Measurements from ENCODE around the gene SLC5A10.
"Not testable (repeated sequence)": the region's sequence is repeated elsewhere in the genome, so short reads cannot be mapped to it uniquely, and the experiment has no call there.

The SLC5A10 gene

GRCh38 chr17:19019041-19019941 is 67.3 kb downstream of the SLC5A10 start:
- DNase-seq (ENCODE audit: low read depth), result no peak

DNA sequence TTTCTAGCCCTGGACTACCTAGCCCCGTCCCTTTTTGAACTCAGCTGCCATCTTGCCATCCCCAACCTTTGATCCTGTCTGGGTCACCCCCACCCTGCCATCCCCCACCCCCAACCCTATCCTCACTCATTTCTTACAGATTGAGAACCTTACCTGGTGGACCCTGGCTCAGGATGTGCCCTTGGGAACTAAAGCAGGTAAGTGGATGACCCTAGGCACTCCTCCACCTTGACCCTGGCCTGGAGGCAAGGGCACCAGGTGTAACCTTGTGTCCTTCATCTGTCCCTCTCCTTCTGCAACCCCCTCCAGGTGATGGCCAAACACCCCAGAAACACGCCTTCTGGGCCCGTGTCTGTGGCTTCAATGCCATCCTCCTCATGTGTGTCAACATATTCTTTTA is 68.1 kb downstream of the SLC5A10 start:
- DNase-seq (ENCODE audit: low read depth), result no peak

DNA sequence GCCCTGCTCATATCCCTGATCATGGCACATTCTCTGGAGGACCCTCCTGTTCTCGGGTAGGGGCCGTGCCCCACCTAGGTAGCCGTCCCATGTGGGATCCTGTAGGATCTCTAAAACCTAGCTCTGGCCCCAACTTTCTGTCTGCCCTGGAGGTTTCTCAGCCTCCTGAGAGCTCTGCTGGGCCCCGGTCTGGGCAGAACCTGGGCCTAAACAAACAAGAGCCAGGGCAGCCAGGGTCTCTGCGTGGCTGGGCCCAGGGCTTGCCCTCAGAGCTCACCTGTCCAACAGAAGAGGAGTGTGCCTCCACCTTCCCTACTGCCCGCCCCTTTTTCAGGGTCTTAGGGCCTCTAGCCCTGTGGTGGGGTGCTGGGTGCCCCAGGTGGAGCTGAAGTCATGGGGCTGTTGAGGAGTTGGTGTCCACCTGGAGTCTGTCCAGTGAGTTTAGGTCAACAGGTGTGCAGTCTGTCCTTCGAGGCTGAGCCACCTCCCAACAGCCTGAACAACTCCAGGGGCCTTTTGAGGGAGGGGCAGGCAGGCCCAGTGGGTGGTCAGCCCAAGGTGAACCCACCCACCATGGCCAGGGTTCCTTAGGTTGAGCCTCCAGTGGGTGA is 69.2 kb downstream of the SLC5A10 start:
- not testable (repeated sequence) for DNase-seq (ENCODE audit: low read depth)

DNA sequence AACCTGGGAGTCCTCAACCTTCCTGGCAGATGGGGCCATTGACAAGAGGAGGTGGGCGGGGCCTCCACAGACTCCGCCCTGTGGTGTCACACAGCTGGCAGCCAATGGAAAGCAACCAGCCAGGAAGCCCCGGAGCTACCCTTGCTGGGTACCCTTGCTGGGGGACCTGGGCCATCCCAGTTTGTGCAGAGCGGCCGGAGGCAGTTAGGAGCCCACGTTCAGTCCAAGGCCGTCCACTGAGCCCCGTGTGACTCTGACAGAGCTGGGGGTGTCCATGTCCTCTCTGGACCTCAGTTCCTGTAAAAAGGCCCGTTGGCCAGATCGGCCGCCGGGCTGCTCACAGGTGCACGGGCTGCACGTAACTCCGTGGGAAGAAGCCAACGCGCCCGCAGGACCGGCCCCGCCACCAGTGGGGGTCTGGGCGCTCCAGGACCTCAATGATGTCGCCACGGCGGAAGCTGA is 69.7 kb downstream of the SLC5A10 start:
- DNase-seq (ENCODE audit: low read depth), result no peak

DNA sequence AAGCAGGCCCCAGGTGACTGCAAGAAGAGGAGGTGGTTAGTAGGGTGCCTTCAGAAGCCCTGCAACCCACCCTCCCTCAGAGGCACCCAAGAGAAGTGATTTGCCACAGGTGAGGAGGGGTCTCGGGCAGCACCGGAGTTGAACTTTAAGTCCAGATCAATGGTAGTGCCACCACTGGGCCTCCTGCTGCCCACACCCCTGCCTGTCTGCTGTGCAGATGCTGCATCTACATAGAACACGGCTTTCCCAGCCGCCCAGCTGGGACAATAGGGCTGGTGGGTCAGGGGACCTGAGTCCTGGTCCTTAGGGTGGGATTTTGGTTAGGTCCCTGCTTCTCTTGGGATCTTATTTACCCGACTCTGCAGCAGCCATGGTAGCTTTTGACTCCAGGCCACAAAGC is 70.2 kb downstream of the SLC5A10 start:
- no peak for DNase-seq (ENCODE audit: low read depth)

DNA sequence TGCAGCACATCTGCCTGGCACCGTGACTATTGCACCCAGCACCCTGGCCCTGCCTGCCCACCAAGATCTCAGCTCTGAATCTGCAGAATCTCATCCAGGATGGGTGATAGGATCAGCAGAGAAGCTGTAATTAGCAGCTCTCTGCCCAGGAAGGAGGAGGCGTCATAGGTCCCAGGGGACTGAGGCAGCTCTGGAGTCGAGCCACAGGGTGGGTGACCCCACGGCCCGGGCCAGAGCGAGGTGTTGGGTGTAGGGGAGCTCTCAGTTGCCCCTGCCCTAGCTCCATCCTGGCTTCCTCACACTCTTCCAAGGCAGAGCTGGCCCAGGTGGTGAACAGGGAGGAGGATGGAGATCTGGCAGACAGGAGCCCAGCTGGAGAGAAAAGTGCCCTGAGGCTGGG is 70.8 kb downstream of the SLC5A10 start:
- no peak for DNase-seq (ENCODE audit: low read depth)

GRCh38 chr17:19023209-19023999 is 71.4 kb downstream of the SLC5A10 start:
- DNase-seq (ENCODE audit: low read depth), result no peak

- no peak for DNase-seq (ENCODE audit: low read depth)
These were observed 72.4 kb downstream of the SLC5A10 start for GRCh38 chr17:19024101-19025078.

GRCh38 chr17:19028671-19029070 is 76.7 kb downstream of the SLC5A10 start:
- not testable (repeated sequence) for DNase-seq (ENCODE audit: low read depth)

- DNase-seq (ENCODE audit: low read depth), result not testable (repeated sequence)
These were observed 77.8 kb downstream of the SLC5A10 start for GRCh38 chr17:19029740-19030139.

- DNase-seq (ENCODE audit: low read depth), result not testable (repeated sequence)
These were observed 78.9 kb downstream of the SLC5A10 start for GRCh38 chr17:19030771-19031449.

DNA sequence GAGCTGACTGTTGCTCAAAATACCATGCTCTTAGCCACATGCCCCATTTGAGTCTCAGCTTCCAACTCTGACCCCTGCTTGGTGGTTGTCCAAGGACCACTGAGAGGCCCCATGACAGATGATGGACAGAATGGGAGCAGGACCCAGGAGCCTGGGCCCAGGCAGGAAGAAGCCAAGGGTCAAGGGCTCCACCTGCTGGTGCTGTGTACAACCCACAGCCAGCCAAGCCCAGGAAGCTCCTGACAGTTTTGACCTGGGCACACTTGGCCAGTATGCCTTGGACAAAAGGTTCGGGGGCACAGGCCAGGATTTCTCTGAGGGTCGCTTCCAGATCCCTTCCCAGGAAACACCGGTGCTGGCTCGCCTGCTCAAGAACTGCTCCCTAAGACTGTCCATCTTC is 79.8 kb downstream of the SLC5A10 start:
- not testable (repeated sequence) for DNase-seq (ENCODE audit: low read depth)

- not testable (repeated sequence) for DNase-seq (ENCODE audit: low read depth)
These were observed 80.5 kb downstream of the SLC5A10 start for GRCh38 chr17:19032377-19032988.

DNA sequence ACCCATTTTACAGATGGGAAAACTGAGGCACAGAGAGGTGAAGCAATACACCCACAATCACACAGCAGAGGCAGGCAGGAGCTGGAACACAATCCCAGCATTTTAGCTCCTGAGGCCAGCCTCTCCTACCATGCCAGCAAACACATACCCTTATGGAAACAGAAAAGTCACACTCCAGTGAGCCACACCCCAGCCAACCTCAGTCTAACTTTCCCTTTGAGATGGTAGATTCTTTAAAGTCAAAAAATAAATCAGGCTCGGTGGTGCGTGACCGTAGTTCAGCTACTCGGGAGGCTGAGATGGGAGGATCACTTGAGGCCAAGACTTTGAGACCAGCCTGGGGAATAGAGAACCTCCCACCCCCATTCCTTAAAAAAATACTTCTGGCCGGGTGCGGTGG is 84.2 kb downstream of the SLC5A10 start:
- not testable (repeated sequence) for DNase-seq (ENCODE audit: low read depth)

DNA sequence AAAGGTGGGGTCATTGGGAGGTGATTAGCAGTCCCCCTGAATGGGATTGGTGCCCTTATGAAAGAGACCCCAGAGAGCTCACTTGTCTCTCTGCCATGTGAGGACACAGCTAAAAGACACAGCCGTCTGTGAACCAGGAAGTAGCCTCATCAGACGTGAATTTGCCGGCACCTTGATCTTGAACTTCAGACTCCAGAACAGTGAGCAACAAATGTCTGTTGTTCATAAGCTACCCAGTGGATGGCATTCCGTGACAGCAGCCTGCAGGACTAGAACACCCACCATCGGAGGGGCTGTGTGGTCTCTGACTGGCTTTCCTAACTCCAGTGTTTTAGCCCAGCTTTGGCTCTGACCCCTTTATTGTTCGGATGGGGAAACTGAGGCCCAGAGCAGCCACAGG is 85.6 kb downstream of the SLC5A10 start:
- not testable (repeated sequence) for DNase-seq (ENCODE audit: low read depth)

DNA sequence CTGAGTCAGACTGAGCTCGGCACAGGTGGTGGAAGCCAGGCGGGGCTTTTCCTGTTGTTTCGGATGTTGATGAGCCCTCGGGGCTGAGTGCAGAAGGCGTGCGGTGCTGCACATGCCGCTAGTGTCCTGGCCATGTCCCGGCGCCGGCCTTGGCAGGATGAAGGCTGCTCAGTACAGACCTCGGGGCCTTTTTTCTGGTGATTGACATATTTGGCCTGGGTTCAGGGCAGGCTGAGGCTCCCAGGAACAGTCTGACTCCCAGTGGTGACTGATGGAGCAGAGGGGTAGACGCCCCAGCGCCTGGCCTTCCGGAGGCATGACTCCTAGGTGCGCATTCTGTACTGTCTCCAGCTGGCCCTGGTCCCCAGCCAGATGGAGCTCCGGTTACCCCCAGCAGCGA is 86.0 kb downstream of the SLC5A10 start:
- DNase-seq (ENCODE audit: low read depth), result not testable (repeated sequence)

GRCh38 chr17:19038730-19039129 is 86.8 kb downstream of the SLC5A10 start:
- DNase-seq (ENCODE audit: low read depth), result not testable (repeated sequence)

DNA sequence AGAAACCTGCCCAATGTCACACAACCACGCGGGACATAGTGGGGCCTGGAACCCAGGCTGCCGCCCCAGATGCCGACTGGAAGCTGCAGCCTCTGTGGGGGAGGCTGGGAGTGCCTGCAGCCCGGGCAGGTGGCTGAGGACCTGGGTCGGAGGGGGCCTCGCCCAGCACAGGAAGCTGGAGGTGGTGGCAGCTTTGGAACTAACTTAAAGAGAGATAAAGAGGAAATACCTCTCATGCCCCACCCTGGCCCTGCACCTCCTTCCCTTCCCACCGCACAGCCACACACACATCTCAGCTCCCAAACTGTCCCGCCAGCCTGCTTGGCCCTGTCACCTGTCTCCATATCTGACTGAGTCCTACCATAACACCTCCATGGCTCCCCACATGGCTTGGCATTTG is 88.4 kb downstream of the SLC5A10 start:
- DNase-seq (ENCODE audit: low read depth), result not testable (repeated sequence)

GRCh38 chr17:19041871-19042270 is 89.9 kb downstream of the SLC5A10 start:
- DNase-seq (ENCODE audit: low read depth), result not testable (repeated sequence)

GRCh38 chr17:19042369-19042768 is 90.4 kb downstream of the SLC5A10 start:
- not testable (repeated sequence) for DNase-seq (ENCODE audit: low read depth)

All from stimulated activated CD8-positive, alpha-beta memory T cell treated with anti-CD3 and anti-CD28 coated beads, Interleukin-15, amount 100 ng/mL, for 1 hour (primary cell).